A549 (cell line): ENCODE measurements around the gene WIPF3. TPM values are rescaled to one million over a fixed set of nuclear protein-coding genes. Genes with fewer than 3 reads are reported as not detected.

ENCODE experiments used
- ATAC-seq, 2 experiments: fragments of 200-7000 bp in 1 of 2; fragments of >200 bp in 1 of 2; cut with Nextera tagmentation in 1 of 2; cut with Tn5 transposase in 1 of 2; 3 replicates each; pipeline versions ENCODE4 v1.8.0 to v1.9.1; 2018 to 2020; ENCODE audit warnings: mild to moderate bottlenecking in 1 of 2, moderate library complexity in 1 of 2
- CTCF ChIA-PET: fragments of 300-600 bp; sonication (Branson Sonifier 250); formaldehyde crosslinking; extraction: SDS; loops from one replicate; lab custom pipeline; 2021; ENCODE audit warnings: antibody characterized with exemption, inconsistent platforms; lab: Yijun Ruan, JAX
- POLR2A ChIA-PET: fragments of 350-600 bp; formaldehyde crosslinking; extraction: SDS; loops from one replicate; lab custom pipeline; 2021; ENCODE audit warnings: antibody characterized with exemption, inconsistent platforms; lab: Yijun Ruan, JAX
- DNase-seq, 2 experiments: peaks; one replicate each; pipeline versions ENCODE4 v3.0.0 to v3.0.0-alpha.2; 2011 to 2016; ENCODE audit warnings: low read depth in 1 of 2, low spot score in 1 of 2
- FAIRE-seq: peaks from 2 replicates; lab custom pipeline; 2011; peaks lifted over from hg19 to GRCh38; lab: Jason Lieb, UNC
- H3K27ac ChIP-seq, 2 experiments: fragments of >200 bp; sonication (Bioruptor Twin); formaldehyde crosslinking; 3 replicates each; pipeline ENCODE4 v1.5.1; 2016 to 2017
- H3K4me1 ChIP-seq: fragments of >200 bp; sonication (Bioruptor Twin); formaldehyde crosslinking; 3 replicates; pipeline ENCODE4 v1.6.1; 2016
- H3K4me2 ChIP-seq: fragments of >200 bp; sonication (Bioruptor Twin); formaldehyde crosslinking; 3 replicates; pipeline ENCODE4 v1.6.1; 2016
- H3K4me3 ChIP-seq: fragments of >200 bp; sonication (Bioruptor Twin); formaldehyde crosslinking; 3 replicates; pipeline ENCODE4 v1.5.1; 2016
- H3K9me3 ChIP-seq: fragments of >200 bp; sonication (Bioruptor Twin); formaldehyde crosslinking; 3 replicates; pipeline ENCODE4 v1.6.1; 2016
- BHLHE40 ChIP-seq: IDR thresholded peaks from 2 replicates; pipeline ENCODE4 v1.6.1; 2012; ENCODE audit warnings: low read depth, low read length, inconsistent platforms
- CBX8 ChIP-seq: fragments of 200-600 bp; sonication (generic); IDR thresholded peaks from 2 replicates; pipeline ENCODE4 v1.6.1; 2016
- EHMT2 ChIP-seq: fragments of 200-600 bp; sonication (generic); IDR thresholded peaks from 2 replicates; pipeline ENCODE4 v1.6.1; 2016; ENCODE audit warnings: antibody characterized with exemption, low read depth, mild to moderate bottlenecking, moderate library complexity
- EP300 ChIP-seq, 2 experiments: fragments of >200 bp; sonication (Bioruptor Twin); formaldehyde crosslinking; IDR thresholded peaks; 2 replicates in 1 of 2; 3 replicates in 1 of 2; pipeline ENCODE4 v1.6.1; 2016 to 2017
- ESRRA ChIP-seq: fragments of 150-350 bp; IDR thresholded peaks from 2 replicates; pipeline ENCODE4 v1.6.1; 2014; ENCODE audit warnings: mild to moderate bottlenecking, low read length, borderline replicate concordance
- FOSB ChIP-seq: fragments of 250-450 bp; sonication (Bioruptor Pico); IDR thresholded peaks from 2 replicates; pipeline ENCODE4 v1.5.0; 2020; ENCODE audit warnings: mild to moderate bottlenecking, moderate library complexity
- GATA3 ChIP-seq: IDR thresholded peaks from 2 replicates; pipeline ENCODE4 v1.6.1; 2012; ENCODE audit warnings: borderline replicate concordance
- HDAC2 ChIP-seq: fragments of 200-600 bp; sonication (generic); IDR thresholded peaks from 2 replicates; pipeline ENCODE4 v1.6.1; 2016
- HEYL ChIP-seq: fragments of 250-450 bp; sonication (Bioruptor Pico); IDR thresholded peaks from 2 replicates; pipeline ENCODE4 v1.8.0; 2021; ENCODE audit warnings: mild to moderate bottlenecking, moderate library complexity
- HOXA7 ChIP-seq: fragments of 250-450 bp; sonication (Bioruptor Pico); IDR thresholded peaks from 2 replicates; pipeline ENCODE4 v1.5.0; 2020; ENCODE audit warnings: mild to moderate bottlenecking, moderate library complexity
- JUN ChIP-seq, 2 experiments: fragments of >200 bp; sonication (Bioruptor Twin); formaldehyde crosslinking; IDR thresholded peaks; 2 replicates in 1 of 2; 3 replicates in 1 of 2; pipeline ENCODE4 v1.6.1; 2016 to 2017
- KDM1A ChIP-seq: fragments of 200-600 bp; sonication (generic); IDR thresholded peaks from 2 replicates; pipeline ENCODE4 v1.6.1; 2016; ENCODE audit warnings: low read depth, mild to moderate bottlenecking
- KDM5A ChIP-seq: fragments of 200-600 bp; sonication (generic); IDR thresholded peaks from 2 replicates; pipeline ENCODE4 v1.6.1; 2016; ENCODE audit warnings: antibody characterized with exemption, mild to moderate bottlenecking
- MYC ChIP-seq: IDR thresholded peaks from 2 replicates; pipeline ENCODE4 v1.6.1; 2012; ENCODE audit warnings: mild to moderate bottlenecking, inconsistent platforms, low read length, improper control_type of control experiment, borderline replicate concordance
- NFE2L2 ChIP-seq: fragments of 150-350 bp; conservative IDR thresholded peaks from 2 replicates; pipeline ENCODE4 v1.6.1; 2014; ENCODE audit warnings: low read length
- NPAS2 ChIP-seq: fragments of 250-450 bp; sonication (Bioruptor Pico); IDR thresholded peaks from 2 replicates; pipeline ENCODE4 v1.8.0; 2022; ENCODE audit warnings: mild to moderate bottlenecking, moderate library complexity, borderline replicate concordance
- PHF8 ChIP-seq: fragments of 200-600 bp; sonication (generic); IDR thresholded peaks from 2 replicates; pipeline ENCODE4 v1.6.1; 2016; ENCODE audit warnings: low read depth, mild to moderate bottlenecking, antibody characterized with exemption, moderate library complexity, borderline replicate concordance
- POLR2A ChIP-seq: IDR thresholded peaks from 2 replicates; pipeline ENCODE4 v1.6.1; 2012; ENCODE audit warnings: mild to moderate bottlenecking, low read length
- RARB ChIP-seq: fragments of 250-450 bp; sonication (Bioruptor Pico); IDR thresholded peaks from 2 replicates; pipeline ENCODE4 v1.8.0; 2021; ENCODE audit warnings: mild to moderate bottlenecking, moderate library complexity
- RFX5 ChIP-seq: fragments of 450-650 bp; IDR thresholded peaks from 2 replicates; pipeline ENCODE4 v1.7.1; 2014; ENCODE audit warnings: antibody characterized with exemption, mild to moderate bottlenecking, moderate library complexity
- RNF2 ChIP-seq: fragments of 200-600 bp; sonication (generic); IDR thresholded peaks from 2 replicates; pipeline ENCODE4 v1.6.1; 2016; ENCODE audit warnings: low read depth, mild to moderate bottlenecking, antibody characterized with exemption, moderate library complexity, borderline replicate concordance
- SMC3 ChIP-seq: fragments of >200 bp; sonication (Bioruptor Twin); formaldehyde crosslinking; IDR thresholded peaks from 3 replicates; pipeline ENCODE4 v1.6.1; 2018; ENCODE audit warnings: inconsistent platforms
- TFCP2L1 ChIP-seq: fragments of 250-450 bp; sonication (Bioruptor Pico); IDR thresholded peaks from 2 replicates; pipeline ENCODE4 v1.5.0; 2021; ENCODE audit warnings: mild to moderate bottlenecking
- ZFP36 ChIP-seq: fragments of 450-650 bp; IDR thresholded peaks from 2 replicates; pipeline ENCODE4 v1.6.1; 2014; ENCODE audit warnings: borderline replicate concordance; ENCODE audit not compliant: partially characterized antibody
- WGBS: methylation state at CpG from one replicate; pipeline ENCODE4 v1.1.6; 2017; ENCODE audit errors: missing lambda C conversion rate; 5-methylcytosine and 5-hydroxymethylcytosine counted together
- polyA plus RNA-seq, 4 experiments: library from polyadenylated mRNA; depleted of rRNA in 3 of 4; stranded (reverse); fragments of >200 nt; fragmentation: RNase III in 1 of 4; extraction: RNeasy Plus Mini Kit Qiagen cat#74134 plus additional on column Dnase treatment in 1 of 4; gene quantifications; 2 replicates in 3 of 4; 3 replicates in 1 of 4; pipeline ENCODE4 v1.2.3, GENCODE V29; 2011 to 2017
- TF ChIP-seq, protein P1 (sequence below): fragments of >200 bp; sonication (Bioruptor Twin); formaldehyde crosslinking; IDR thresholded peaks from 2 replicates; pipeline ENCODE4 v1.6.1; 2016
- TF ChIP-seq, protein P2 (sequence below): IDR thresholded peaks from 2 replicates; pipeline ENCODE4 v1.6.1; 2012; ENCODE audit warnings: low read depth, borderline replicate concordance
- TF ChIP-seq, protein P3 (sequence below): fragments of 450-650 bp; IDR thresholded peaks from 2 replicates; pipeline ENCODE4 v1.6.1; 2014; ENCODE audit warnings: antibody characterized with exemption

WIPF3 gene
- polyA plus RNA-seq, 2 of the 4 experiments (the other 2 are of a cell fraction) = 0.10 to 0.30 TPM

DNA sequence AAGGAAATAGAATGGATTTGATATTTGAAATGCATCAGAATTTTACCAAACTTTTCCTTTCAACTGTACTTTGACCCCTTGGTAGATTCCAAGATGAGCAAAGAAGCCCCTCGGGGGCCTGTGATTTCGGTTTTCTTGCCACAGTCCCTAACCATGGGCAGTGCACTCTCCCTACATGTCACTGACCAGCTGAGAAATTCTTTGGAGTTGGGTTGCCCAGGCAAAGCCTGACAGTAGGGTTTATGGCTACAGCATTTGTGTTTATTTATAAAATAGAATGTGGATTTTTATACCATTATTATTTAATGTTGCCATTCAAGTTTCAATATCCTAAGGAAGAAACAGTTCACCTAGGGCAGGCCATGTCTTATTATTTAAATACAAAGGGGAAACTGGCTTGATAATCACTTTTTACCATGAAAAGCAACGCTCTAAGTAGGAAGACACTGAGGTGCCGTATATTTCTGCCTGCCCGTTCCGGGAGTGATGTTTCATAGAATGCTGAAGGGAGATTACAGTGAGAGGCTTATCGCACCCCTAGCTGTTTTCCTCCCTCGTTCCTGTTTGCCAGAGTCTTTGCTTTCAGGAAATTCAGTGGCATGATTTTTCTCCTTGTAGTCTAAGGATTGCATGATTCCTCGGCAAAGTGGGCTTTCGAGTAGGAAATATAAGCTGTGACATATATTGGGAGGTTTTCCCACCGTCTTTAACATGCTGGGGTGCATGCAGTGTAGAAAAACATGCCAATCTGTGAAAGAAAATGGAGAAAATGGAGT, 35.8 kb downstream of the WIPF3 start:
- no peaks in the 10 kb centered on the region for H3K4me1 ChIP-seq
- 54% methylated on average over 11 of the region's 11 CpGs for WGBS
- no peak overlapping the region for H3K27ac ChIP-seq
- H3K4me3 ChIP-seq = no peak overlapping the region
- POLR2A ChIA-PET = no interaction called here
- ATAC-seq (no peak), FAIRE-seq (no peak)
- TF ChIP-seq, protein P1, sequence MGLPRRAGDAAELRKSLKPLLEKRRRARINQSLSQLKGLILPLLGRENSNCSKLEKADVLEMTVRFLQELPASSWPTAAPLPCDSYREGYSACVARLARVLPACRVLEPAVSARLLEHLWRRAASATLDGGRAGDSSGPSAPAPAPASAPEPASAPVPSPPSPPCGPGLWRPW = no peak
- TF ChIP-seq NPAS2 (CRISPR knock-in tag) (no peak), KDM5A (no peak), RFX5 (no peak), PHF8 (no peak), CBX8 (no peak), BHLHE40 (no peak), POLR2A (no peak), MYC (no peak), HDAC2 (no peak), JUN (IDR thresholded peaks at IDR 0.05) (no peak), ESRRA (no peak), NFE2L2 (no peak), SMC3 (no peak), KDM1A (no peak), EP300 (IDR thresholded peaks at IDR 0.05) (no peak)
- TF ChIP-seq, protein P2, sequence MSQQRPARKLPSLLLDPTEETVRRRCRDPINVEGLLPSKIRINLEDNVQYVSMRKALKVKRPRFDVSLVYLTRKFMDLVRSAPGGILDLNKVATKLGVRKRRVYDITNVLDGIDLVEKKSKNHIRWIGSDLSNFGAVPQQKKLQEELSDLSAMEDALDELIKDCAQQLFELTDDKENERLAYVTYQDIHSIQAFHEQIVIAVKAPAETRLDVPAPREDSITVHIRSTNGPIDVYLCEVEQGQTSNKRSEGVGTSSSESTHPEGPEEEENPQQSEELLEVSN = no peak
- TF ChIP-seq, all 56 proteins: peak for 0
- CTCF ChIA-PET = interaction anchor here (1.1 to 1.3 kb wide), 4 partner anchors 9 to 220 kb away, joined by 3 read pairs; no protein-coding TSS in a partner anchor
- no peak for DNase-seq
- Histone ChIP-seq H3K4me2 (no peak overlapping the region), H3K9me3 (no peaks in the 10 kb centered on the region)

DNA sequence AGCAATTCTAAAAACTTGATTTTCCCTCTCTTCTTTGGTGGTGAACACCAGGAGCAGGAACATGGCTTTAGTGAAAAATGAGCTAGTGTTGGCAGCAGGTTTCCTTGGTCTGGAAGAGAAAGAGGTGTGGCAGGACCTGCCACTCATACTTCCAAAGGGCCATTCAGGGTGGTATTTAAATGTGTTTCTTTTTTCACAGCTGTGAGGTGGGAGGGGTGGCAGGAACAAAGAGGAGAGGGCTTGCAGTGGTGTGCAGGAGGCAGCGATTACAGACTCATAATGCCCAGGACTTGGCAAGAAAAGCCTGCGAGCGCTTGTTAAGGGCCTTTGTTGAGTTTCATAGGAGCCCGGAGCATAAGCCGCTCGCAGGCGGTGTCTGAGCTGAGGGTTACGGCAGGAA, 36.8 kb downstream of the WIPF3 start:
- WGBS = 88% methylated on average over 8 of the region's 8 CpGs

More for the DNA sequence above, 36.8 kb downstream of the WIPF3 start:
- POLR2A ChIA-PET = no interaction called here
- CTCF ChIA-PET = interaction anchor here (1.1 to 1.2 kb wide), 2 partner anchors 8 to 78 kb away, joined by 3 read pairs; no protein-coding TSS in a partner anchor
- DNase-seq (no peak), FAIRE-seq (no peak), ATAC-seq (no peak)
- Histone ChIP-seq H3K27ac (no peak overlapping the region), H3K4me1 (no peaks in the 10 kb centered on the region), H3K4me2 (no peak overlapping the region), H3K9me3 (no peaks in the 10 kb centered on the region), H3K4me3 (no peak overlapping the region)
- TF ChIP-seq TFCP2L1 (CRISPR knock-in tag) (no peak), RARB (CRISPR knock-in tag) (no peak), ZFP36 (no peak), NFE2L2 (no peak), EHMT2 (no peak), PHF8 (no peak), RNF2 (no peak), EP300 (IDR thresholded peaks at IDR 0.05) (no peak), BHLHE40 (no peak), FOSB (CRISPR knock-in tag) (no peak), POLR2A (no peak), HEYL (no peak), GATA3 (no peak), HOXA7 (CRISPR knock-in tag) (no peak)
- TF ChIP-seq, protein P3, sequence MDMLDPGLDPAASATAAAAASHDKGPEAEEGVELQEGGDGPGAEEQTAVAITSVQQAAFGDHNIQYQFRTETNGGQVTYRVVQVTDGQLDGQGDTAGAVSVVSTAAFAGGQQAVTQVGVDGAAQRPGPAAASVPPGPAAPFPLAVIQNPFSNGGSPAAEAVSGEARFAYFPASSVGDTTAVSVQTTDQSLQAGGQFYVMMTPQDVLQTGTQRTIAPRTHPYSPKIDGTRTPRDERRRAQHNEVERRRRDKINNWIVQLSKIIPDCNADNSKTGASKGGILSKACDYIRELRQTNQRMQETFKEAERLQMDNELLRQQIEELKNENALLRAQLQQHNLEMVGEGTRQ = no peak
- TF ChIP-seq, protein P2 = no peak
